ENCODE results near the gene VWA2. TPM values are rescaled to one million over a fixed set of nuclear protein-coding genes. Genes with fewer than 3 reads are reported as not detected.

The VWA2 gene
- total RNA-seq, 6 experiments from 2014 or later, result 0.07 TPM; not detected in 5

DNA sequence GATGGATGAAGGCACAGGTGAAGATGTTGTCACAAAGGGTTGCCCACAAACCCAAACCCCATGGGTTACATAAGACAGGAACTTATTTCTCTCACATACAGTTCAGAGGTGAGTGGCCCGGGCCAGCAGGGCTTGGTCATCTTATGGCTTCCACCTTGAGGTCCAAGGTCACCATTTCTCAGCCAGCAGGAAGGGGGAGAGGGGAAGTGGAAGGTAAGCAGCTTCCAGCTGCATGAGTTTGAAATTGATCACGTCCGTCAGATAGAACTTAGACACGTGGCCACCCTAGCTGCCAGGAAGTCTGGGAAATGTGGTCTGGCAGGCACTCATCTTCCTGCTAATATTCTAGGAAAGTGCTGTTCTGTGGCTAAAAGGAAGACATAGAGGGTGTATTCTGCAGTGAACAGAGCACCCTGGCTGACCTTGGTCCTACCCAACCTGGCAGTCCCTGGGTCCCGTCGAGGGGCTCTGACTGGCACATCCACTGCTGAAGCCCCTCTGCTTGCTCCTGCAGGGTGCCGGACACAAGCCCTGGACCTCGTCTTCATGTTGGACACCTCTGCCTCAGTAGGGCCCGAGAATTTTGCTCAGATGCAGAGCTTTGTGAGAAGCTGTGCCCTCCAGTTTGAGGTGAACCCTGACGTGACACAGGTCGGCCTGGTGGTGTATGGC is 49.5 kb downstream of the VWA2 start:
- TF ChIP-seq, protein P1, sequence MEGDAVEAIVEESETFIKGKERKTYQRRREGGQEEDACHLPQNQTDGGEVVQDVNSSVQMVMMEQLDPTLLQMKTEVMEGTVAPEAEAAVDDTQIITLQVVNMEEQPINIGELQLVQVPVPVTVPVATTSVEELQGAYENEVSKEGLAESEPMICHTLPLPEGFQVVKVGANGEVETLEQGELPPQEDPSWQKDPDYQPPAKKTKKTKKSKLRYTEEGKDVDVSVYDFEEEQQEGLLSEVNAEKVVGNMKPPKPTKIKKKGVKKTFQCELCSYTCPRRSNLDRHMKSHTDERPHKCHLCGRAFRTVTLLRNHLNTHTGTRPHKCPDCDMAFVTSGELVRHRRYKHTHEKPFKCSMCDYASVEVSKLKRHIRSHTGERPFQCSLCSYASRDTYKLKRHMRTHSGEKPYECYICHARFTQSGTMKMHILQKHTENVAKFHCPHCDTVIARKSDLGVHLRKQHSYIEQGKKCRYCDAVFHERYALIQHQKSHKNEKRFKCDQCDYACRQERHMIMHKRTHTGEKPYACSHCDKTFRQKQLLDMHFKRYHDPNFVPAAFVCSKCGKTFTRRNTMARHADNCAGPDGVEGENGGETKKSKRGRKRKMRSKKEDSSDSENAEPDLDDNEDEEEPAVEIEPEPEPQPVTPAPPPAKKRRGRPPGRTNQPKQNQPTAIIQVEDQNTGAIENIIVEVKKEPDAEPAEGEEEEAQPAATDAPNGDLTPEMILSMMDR (IDR thresholded peaks at IDR 0.05), result no peak
- Mint-ChIP-seq H3K36me3 (ENCODE audit: low read depth) (no peaks in the 10 kb centered on the region), H3K27me3 (ENCODE audit: insufficient read depth) (peaks cover 25% of the 10 kb centered on the region), H3K27ac (no peak overlapping the region), H3K4me1 (ENCODE audit: low read depth) (no peaks in the 10 kb centered on the region), H3K4me3 (no peak overlapping the region), H3K9me3 (no peaks in the 10 kb centered on the region)
- no peak for DNase-seq

DNA sequence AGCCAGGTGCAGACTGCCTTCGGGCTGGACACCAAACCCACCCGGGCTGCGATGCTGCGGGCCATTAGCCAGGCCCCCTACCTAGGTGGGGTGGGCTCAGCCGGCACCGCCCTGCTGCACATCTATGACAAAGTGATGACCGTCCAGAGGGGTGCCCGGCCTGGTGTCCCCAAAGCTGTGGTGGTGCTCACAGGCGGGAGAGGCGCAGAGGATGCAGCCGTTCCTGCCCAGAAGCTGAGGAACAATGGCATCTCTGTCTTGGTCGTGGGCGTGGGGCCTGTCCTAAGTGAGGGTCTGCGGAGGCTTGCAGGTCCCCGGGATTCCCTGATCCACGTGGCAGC is 50.0 kb downstream of the VWA2 start:
- Mint-ChIP-seq H3K36me3 (ENCODE audit: low read depth) (no peaks in the 10 kb centered on the region), H3K27ac (no peak overlapping the region), H3K4me3 (no peak overlapping the region), H3K27me3 (ENCODE audit: insufficient read depth) (peaks cover 25% of the 10 kb centered on the region), H3K4me1 (ENCODE audit: low read depth) (no peaks in the 10 kb centered on the region), H3K9me3 (no peaks in the 10 kb centered on the region)
- DNase-seq, result no peak
- TF ChIP-seq, protein P1 (IDR thresholded peaks at IDR 0.05), result no peak

DNA sequence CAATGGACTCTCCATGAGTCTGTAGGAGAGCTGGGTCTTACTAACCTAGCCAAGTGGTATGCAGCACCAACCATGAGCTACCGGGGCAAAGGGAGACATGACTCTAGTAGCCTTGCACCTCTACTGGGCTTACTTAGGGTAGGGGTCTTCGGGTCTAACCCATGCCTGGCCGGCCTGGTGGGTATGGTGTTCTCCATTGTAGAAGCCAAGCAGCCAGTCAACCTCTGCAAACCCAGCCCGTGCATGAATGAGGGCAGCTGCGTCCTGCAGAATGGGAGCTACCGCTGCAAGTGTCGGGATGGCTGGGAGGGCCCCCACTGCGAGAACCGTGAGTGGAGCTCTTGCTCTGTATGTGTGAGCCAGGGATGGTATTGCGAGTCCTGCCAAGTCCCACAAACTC is 51.0 kb downstream of the VWA2 start:
- Mint-ChIP-seq H3K36me3 (ENCODE audit: low read depth) (peaks cover 6% of the 10 kb centered on the region; the same call in 1 of the 2 replicates), H3K4me3 (no peak overlapping the region), H3K27ac (no peak overlapping the region), H3K9me3 (peaks cover 7% of the 10 kb centered on the region), H3K4me1 (ENCODE audit: low read depth) (no peaks in the 10 kb centered on the region), H3K27me3 (ENCODE audit: insufficient read depth) (peaks cover 25% of the 10 kb centered on the region)
- TF ChIP-seq, protein P1 (IDR thresholded peaks at IDR 0.05), result no peak
- no peak for DNase-seq

DNA sequence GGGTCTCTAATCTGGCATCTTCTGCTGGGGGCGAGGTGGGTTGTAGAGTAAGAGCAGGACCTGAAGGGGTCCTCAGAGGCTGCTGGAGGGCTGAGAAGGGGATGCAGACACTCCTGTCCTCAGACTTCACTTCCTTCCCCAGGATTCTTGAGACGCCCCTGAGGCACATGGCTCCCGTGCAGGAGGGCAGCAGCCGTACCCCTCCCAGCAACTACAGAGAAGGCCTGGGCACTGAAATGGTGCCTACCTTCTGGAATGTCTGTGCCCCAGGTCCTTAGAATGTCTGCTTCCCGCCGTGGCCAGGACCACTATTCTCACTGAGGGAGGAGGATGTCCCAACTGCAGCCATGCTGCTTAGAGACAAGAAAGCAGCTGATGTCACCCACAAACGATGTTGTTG is 52.0 kb downstream of the VWA2 start:
- Mint-ChIP-seq H3K4me3 (no peak overlapping the region), H3K27ac (no peak overlapping the region), H3K36me3 (ENCODE audit: low read depth) (peaks cover 15% of the 10 kb centered on the region; the same call in 1 of the 2 replicates), H3K9me3 (peaks cover 17% of the 10 kb centered on the region), H3K4me1 (ENCODE audit: low read depth) (no peaks in the 10 kb centered on the region), H3K27me3 (ENCODE audit: insufficient read depth) (peaks cover 25% of the 10 kb centered on the region)
- TF ChIP-seq, protein P1 (IDR thresholded peaks at IDR 0.05), result no peak
- DNase-seq, result no peak

DNA sequence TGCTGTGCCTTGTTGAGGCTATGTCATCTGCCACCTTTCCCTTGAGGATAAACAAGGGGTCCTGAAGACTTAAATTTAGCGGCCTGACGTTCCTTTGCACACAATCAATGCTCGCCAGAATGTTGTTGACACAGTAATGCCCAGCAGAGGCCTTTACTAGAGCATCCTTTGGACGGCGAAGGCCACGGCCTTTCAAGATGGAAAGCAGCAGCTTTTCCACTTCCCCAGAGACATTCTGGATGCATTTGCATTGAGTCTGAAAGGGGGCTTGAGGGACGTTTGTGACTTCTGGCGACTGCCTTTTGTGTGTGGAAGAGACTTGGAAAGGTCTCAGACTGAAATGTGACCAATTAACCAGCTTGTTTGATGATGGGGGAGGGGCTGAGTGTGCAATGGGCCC is 52.5 kb downstream of the VWA2 start:
- Mint-ChIP-seq H3K9me3 (peaks cover 22% of the 10 kb centered on the region), H3K36me3 (ENCODE audit: low read depth) (peaks cover 17% of the 10 kb centered on the region; the same call in 1 of the 2 replicates), H3K27ac (no peak overlapping the region), H3K4me1 (ENCODE audit: low read depth) (no peaks in the 10 kb centered on the region), H3K27me3 (ENCODE audit: insufficient read depth) (peaks cover 25% of the 10 kb centered on the region), H3K4me3 (no peak overlapping the region)
- DNase-seq, result no peak
- TF ChIP-seq, protein P1 (IDR thresholded peaks at IDR 0.05), result no peak

All from HFFc6 (cell line).